Psoas muscle (tissue), 8 donors: ENCODE measurements around the gene NTRK1. TPM values are rescaled to one million over a fixed set of nuclear protein-coding genes. Genes with fewer than 3 reads are reported as not detected.

Experiments
- ATAC-seq, 4 donors: fragments of 200-7000 bp; cut with Tn5 transposase; one replicate each; pipeline ENCODE4 v1.9.1; 2020; ENCODE audit warnings: moderate library complexity in 3 of 4, mild to moderate bottlenecking in 2 of 4
- DNase-seq, 2 donors: peaks; one replicate each; pipeline ENCODE4 v3.0.0-alpha.2; 2020
- H3K27ac ChIP-seq: fragments of 200-600 bp; one replicate; pipeline ENCODE4 v1.8.0; 2022
- H3K27me3 ChIP-seq, 3 donors: fragments of 200-600 bp in 1 of 3; one replicate each; pipeline versions ENCODE4 v1.6.1 to v1.8.0; 2013 to 2022; ENCODE audit warnings: low read length in 2 of 3, mild to moderate bottlenecking in 2 of 3, moderate library complexity in 1 of 3; ENCODE audit not compliant: insufficient read depth in 3 of 3
- H3K36me3 ChIP-seq, 2 donors: fragments of 200-600 bp in 1 of 2; one replicate each; pipeline versions ENCODE4 v1.6.1 to v1.8.0; 2013 to 2022; ENCODE audit warnings: low read depth in 1 of 2, mild to moderate bottlenecking in 1 of 2, moderate library complexity in 1 of 2; ENCODE audit not compliant: insufficient read depth in 1 of 2
- H3K4me1 ChIP-seq: fragments of 200-600 bp; one replicate; pipeline ENCODE4 v1.8.0; 2022
- H3K4me3 ChIP-seq: fragments of 200-600 bp; one replicate; pipeline ENCODE4 v1.8.0; 2022; ENCODE audit warnings: mild to moderate bottlenecking
- H3K9me3 ChIP-seq: fragments of 200-600 bp; one replicate; pipeline ENCODE4 v1.8.0; 2022
- CTCF ChIP-seq: fragments of 200-600 bp; IDR thresholded peaks from one replicate; pipeline ENCODE4 v1.8.0; 2022; ENCODE audit warnings: antibody characterized with exemption
- WGBS, 3 donors: extraction: QIAGEN DNeasy Blood & Tissue Kit; methylation state at CpG; one replicate each; pipeline versions ENCODE4 v1.1.6 to v1.1.7; 2013; 5-methylcytosine and 5-hydroxymethylcytosine counted together
- intact Hi-C, 2 donors: fragments of 100-400 bp; cut with DNase I; formaldehyde crosslinking; loops; one replicate each; pipeline versions ENCODE4 v1.11.0 to v1.14.2; 2022
- polyA plus RNA-seq, 3 donors: library from polyadenylated mRNA; stranded (reverse); fragments of 200-250 nt; gene quantifications; one replicate each; pipeline ENCODE4 v1.2.3, GENCODE V29; 2013
- total RNA-seq, 4 donors: library from RNA; stranded (reverse); fragmentation: NEBNext Ultra II Directional in 2 of 4; extraction: Animal tissue kit (Norgen Biotek cat#: 25700) in 2 of 4; gene quantifications; one replicate each; pipeline versions ENCODE4 v1.2.1 to v1.2.4, GENCODE V29; 2021 to 2023
- donor health status: healthy with polysubstance abuse.
- donor health status: DM: no; HTN: no; CAD: no; lungs with moderate emphysema.
- donor health status: Bipolar disorder and iron deficiency.
- donor health status: healthy.
- donor health status: DM: yes; HTN: yes; CAD: no.
- donor health status: DM: no; HTN: no; CAD: no.
- donor health status: DM: no; HTN: no; CAD: no.
- donor health status: DM: yes; HTN: yes; CAD: no.

Gene NTRK1
- total and polyA plus RNA-seq, 7 donors: 0.07 to 0.92 (median 0.44) TPM

- intact Hi-C loops: no loop called here
- no peaks in the 10 kb centered on the region for H3K4me1 ChIP-seq
- TF ChIP-seq CTCF: peak; percentile 79
- H3K27me3 ChIP-seq: peaks cover 0 to 29% (median 3%) of the 10 kb centered on the region in 3 donors
- no peaks in the 10 kb centered on the region for H3K9me3 ChIP-seq
- H3K4me3 ChIP-seq: peak overlapping the region; percentile 68
- H3K36me3 ChIP-seq: no peaks in the 10 kb centered on the region
- ATAC-seq (peak; percentile 81 to 92 (median 86)), DNase-seq (peak; percentile 93 to 94)
- WGBS, 3 donors: 4 to 10% (median 8%) methylated on average over 45 to 48 of the region's 48 CpGs
- H3K27ac ChIP-seq: peak overlapping the region; percentile 76
Measured at GRCh38 chr1:156892190-156893047, 31.8 kb downstream of the NTRK1 start.

- TF ChIP-seq CTCF: no peak
- H3K9me3 ChIP-seq: no peaks in the 10 kb centered on the region
- peak within 1 kb of the TSS; percentile 76 for H3K27ac ChIP-seq
- intact Hi-C loops: no loop called here
- no peaks in the 10 kb centered on the region for H3K36me3 ChIP-seq
- H3K27me3 ChIP-seq: peaks cover 0 to 29% (median 3%) of the 10 kb centered on the region in 3 donors
- peak in 1 of 4 donors; percentile 31 for ATAC-seq
- WGBS, 3 donors: 17 to 26% (median 19%) methylated on average over 38 to 60 of the region's 60 CpGs
- H3K4me1 ChIP-seq: no peaks in the 10 kb centered on the region
- peak within 1 kb of the TSS; percentile 68 for H3K4me3 ChIP-seq
- DNase-seq: peak; percentile 49 to 77
Measured at GRCh38 chr1:156893048-156893953, 32.6 kb downstream of the NTRK1 start, which contains the start of gene PEAR1. PEAR1 (plus strand) TSS chr1:156893718; CDS start chr1:156903927, 10,209 bp downstream.

GRCh38 chr1:156894001-156894400, 33.3 kb downstream of the NTRK1 start:
- Histone ChIP-seq H3K4me3 (peak overlapping the region; percentile 68), H3K4me1 (peaks cover 2% of the 10 kb centered on the region), H3K36me3 (no peaks in the 10 kb centered on the region), H3K9me3 (no peaks in the 10 kb centered on the region), H3K27me3 (peaks cover 0 to 30% (median 3%) of the 10 kb centered on the region in 3 donors), H3K27ac (peak overlapping the region; percentile 76)
- DNase-seq (peak in 1 of 2 donors; percentile 37), ATAC-seq (no peak)
- WGBS, 3 donors: 44 to 58% (median 44%) methylated on average over 5 of the region's 5 CpGs
- TF ChIP-seq CTCF: no peak
- intact Hi-C loops: no loop called here

GRCh38 chr1:156894711-156895454, 34.2 kb downstream of the NTRK1 start:
- peak; percentile 51 to 79 for DNase-seq
- ATAC-seq: peak in 2 of 4 donors; percentile 15 to 24
- Histone ChIP-seq H3K4me1 (peaks cover 11% of the 10 kb centered on the region), H3K27me3 (peaks cover 0 to 38% (median 3%) of the 10 kb centered on the region in 3 donors), H3K4me3 (peak overlapping the region; percentile 68), H3K27ac (peak overlapping the region; percentile 76), H3K9me3 (no peaks in the 10 kb centered on the region), H3K36me3 (no peaks in the 10 kb centered on the region)
- TF ChIP-seq CTCF: no peak
- intact Hi-C loops: no loop called here
- WGBS, 3 donors: 49 to 67% (median 59%) methylated on average over 12 of the region's 12 CpGs
